Thyroid gland (tissue), 4 donors: ENCODE results near the gene PAGE2B. TPM values are rescaled to one million over a fixed set of nuclear protein-coding genes. Genes with fewer than 3 reads are reported as not detected.

Experiments
- DNase-seq, 2 donors: peaks; one replicate each; pipeline ENCODE4 v3.0.0-alpha.2; 2019
- H3K27ac ChIP-seq, 3 donors: fragments of 200-600 bp; sonication (generic); 1 replicate in 2 of 3; 2 replicates in 1 of 3; pipeline ENCODE4 v1.5.1; 2016 to 2019; ENCODE audit warnings: mild to moderate bottlenecking in 1 of 3, moderate library complexity in 1 of 3
- H3K27me3 ChIP-seq: fragments of 200-600 bp; sonication (generic); one replicate; pipeline ENCODE4 v1.5.1; 2019
- H3K36me3 ChIP-seq, 2 donors: fragments of 200-600 bp; sonication (generic); one replicate each; pipeline ENCODE4 v1.5.1; 2016 to 2019
- H3K4me1 ChIP-seq, 2 donors: fragments of 200-600 bp; sonication (generic); one replicate each; pipeline ENCODE4 v1.5.1; 2017 to 2019
- H3K4me3 ChIP-seq, 3 donors: fragments of 200-600 bp; sonication (generic); replicated peaks in 1 of 3; 1 replicate in 2 of 3; 2 replicates in 1 of 3; pipeline ENCODE4 v1.5.1; 2016; ENCODE audit warnings: mild to moderate bottlenecking in 1 of 3
- H3K9me3 ChIP-seq: fragments of 200-600 bp; sonication (generic); one replicate; pipeline ENCODE4 v1.5.1; 2017
- POLR2A ChIP-seq, 2 donors: fragments of 450-650 bp; IDR thresholded peaks; one replicate each; pipeline ENCODE4 v1.6.1; 2017; ENCODE audit warnings: antibody characterized with exemption in 2 of 2, mild to moderate bottlenecking in 2 of 2, moderate library complexity in 1 of 2
- WGBS, 2 donors: methylation state at CpG; one replicate each; pipeline ENCODE4 v1.1.5; 2017; 5-methylcytosine and 5-hydroxymethylcytosine counted together
- intact Hi-C: fragments of 100-400 bp; cut with DNase I; formaldehyde crosslinking; loops from one replicate; pipeline ENCODE4 v1.15.1; 2023
- total RNA-seq, 4 donors: library from RNA; depleted of rRNA; stranded (reverse); fragments of >200 nt; gene quantifications; one replicate each; pipeline ENCODE4 v1.2.3, GENCODE V29; 2016
- TF ChIP-seq, protein P1 (sequence below), 6 experiments: fragments of 200-600 bp in 3 of 6; fragments of 450-650 bp in 3 of 6; sonication (generic) in 3 of 6; IDR thresholded peaks; one replicate each; pipeline ENCODE4 v1.5.1; 2016 to 2019; ENCODE audit warnings: antibody characterized with exemption in 6 of 6, mild to moderate bottlenecking in 2 of 6, inconsistent platforms in 1 of 6, moderate library complexity in 1 of 6

PAGE2B gene, protein sequence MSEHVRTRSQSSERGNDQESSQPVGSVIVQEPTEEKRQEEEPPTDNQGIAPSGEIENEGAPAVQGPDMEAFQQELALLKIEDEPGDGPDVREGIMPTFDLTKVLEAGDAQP
- not detected for total RNA-seq

DNA sequence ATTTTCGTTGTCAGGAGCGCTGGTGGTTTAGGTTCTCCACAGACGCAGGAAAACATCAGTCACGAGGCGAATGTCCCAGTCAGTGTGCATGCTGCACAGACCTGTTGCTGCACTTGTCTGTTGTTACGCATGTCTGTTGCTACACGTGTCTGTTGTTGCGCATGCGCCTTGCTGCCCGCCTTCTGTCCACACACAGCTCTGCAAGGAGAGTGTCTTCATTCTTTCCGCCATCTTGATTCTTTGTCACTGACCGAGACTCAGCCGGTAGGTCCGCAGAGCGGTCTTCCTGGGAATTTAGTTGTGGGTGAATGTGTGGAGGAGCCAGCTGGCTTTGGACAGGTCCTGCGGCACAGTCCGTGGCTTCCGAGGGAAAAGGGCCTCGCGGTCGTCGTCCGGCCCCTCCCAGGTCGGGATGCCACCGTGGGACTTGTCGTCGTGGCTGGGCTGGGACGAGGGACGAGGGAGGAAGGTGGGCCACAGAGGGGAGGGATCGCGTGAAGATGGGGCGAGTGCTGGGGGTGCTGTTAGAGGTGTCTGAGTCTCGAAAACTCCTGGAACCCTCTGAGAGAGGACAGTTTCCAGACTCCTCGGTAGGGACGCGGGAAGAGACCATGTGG lies at the start of gene PAGE2B:
PAGE2B (plus strand) TSS at position 180 of the 617 bp plus-strand sequence. CDS start 1,012 bp downstream, outside the sequence.
- 92 to 93% methylated on average over 33 to 35 of the region's 36 CpGs for WGBS, 2 donors
- H3K4me3 ChIP-seq: no peak within 1 kb of the TSS
- H3K27ac ChIP-seq: no peak within 1 kb of the TSS
- TF ChIP-seq, protein P1, sequence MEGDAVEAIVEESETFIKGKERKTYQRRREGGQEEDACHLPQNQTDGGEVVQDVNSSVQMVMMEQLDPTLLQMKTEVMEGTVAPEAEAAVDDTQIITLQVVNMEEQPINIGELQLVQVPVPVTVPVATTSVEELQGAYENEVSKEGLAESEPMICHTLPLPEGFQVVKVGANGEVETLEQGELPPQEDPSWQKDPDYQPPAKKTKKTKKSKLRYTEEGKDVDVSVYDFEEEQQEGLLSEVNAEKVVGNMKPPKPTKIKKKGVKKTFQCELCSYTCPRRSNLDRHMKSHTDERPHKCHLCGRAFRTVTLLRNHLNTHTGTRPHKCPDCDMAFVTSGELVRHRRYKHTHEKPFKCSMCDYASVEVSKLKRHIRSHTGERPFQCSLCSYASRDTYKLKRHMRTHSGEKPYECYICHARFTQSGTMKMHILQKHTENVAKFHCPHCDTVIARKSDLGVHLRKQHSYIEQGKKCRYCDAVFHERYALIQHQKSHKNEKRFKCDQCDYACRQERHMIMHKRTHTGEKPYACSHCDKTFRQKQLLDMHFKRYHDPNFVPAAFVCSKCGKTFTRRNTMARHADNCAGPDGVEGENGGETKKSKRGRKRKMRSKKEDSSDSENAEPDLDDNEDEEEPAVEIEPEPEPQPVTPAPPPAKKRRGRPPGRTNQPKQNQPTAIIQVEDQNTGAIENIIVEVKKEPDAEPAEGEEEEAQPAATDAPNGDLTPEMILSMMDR (IDR thresholded peaks at IDR 0.05): no peak
- TF ChIP-seq POLR2A (IDR thresholded peaks at IDR 0.05): no peak
- H3K4me1 ChIP-seq: no peaks in the 10 kb centered on the region
- H3K9me3 ChIP-seq: no peaks in the 10 kb centered on the region
- no peaks in the 10 kb centered on the region for H3K27me3 ChIP-seq
- no peaks in the 10 kb centered on the region for H3K36me3 ChIP-seq
- no peak for DNase-seq
- intact Hi-C loops: no loop called here

DNA sequence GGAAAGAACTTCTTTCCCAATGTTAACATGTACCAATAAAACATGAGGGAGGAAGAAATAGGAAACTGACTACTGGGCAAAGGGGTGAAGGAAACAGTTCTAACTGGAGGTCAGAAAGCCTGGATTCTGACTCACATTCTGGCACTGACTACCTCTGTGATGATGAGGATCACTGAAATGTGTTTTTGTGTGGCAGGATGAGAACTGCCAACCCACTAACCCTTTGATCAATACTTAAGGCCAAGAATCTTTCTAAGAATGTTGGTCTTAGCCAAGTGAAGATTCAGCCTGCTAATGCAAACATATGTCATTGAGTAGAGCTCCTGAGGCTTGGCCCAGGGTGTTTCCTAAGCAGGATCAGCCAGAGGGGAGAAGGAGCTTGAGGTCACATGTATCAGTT lies 48.7 kb upstream of the PAGE2B start:
- Histone ChIP-seq H3K9me3 (no peaks in the 10 kb centered on the region), H3K4me3 (no peak overlapping the region), H3K36me3 (no peaks in the 10 kb centered on the region), H3K27me3 (no peaks in the 10 kb centered on the region), H3K27ac (no peak overlapping the region), H3K4me1 (no peaks in the 10 kb centered on the region)
- intact Hi-C loops: no loop called here
- TF ChIP-seq, protein P1 (IDR thresholded peaks at IDR 0.05): no peak
- no peak for TF ChIP-seq POLR2A (IDR thresholded peaks at IDR 0.05)
- DNase-seq: no peak

DNA sequence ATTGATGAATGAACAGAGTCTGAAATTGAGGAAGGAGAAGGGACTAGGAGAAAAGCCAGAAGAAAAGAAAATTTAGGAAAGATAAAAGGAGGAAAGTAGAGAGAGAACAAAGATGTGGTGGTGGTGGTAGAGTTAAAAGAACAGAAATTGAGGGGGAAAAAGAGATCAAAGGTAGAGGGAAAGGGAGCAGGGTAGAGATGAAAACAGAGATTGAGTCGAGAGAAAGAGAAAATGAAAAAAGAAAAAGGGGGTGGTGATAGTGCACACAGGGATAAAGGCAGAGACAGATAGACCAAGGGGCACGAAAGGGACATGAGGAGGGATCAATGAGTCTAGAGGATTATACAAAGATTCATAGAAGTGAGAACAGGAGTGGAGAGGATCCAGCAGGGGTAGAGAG lies 48.0 kb upstream of the PAGE2B start:
- Histone ChIP-seq H3K36me3 (no peaks in the 10 kb centered on the region), H3K27me3 (no peaks in the 10 kb centered on the region), H3K27ac (no peak overlapping the region), H3K4me1 (no peaks in the 10 kb centered on the region), H3K4me3 (no peak overlapping the region), H3K9me3 (no peaks in the 10 kb centered on the region)
- TF ChIP-seq, protein P1 (IDR thresholded peaks at IDR 0.05): no peak
- no peak for TF ChIP-seq POLR2A (IDR thresholded peaks at IDR 0.05)
- 73 to 74% methylated on average over 2 of the region's 2 CpGs for WGBS, 2 donors
- DNase-seq: no peak
- intact Hi-C loops: no loop called here

DNA sequence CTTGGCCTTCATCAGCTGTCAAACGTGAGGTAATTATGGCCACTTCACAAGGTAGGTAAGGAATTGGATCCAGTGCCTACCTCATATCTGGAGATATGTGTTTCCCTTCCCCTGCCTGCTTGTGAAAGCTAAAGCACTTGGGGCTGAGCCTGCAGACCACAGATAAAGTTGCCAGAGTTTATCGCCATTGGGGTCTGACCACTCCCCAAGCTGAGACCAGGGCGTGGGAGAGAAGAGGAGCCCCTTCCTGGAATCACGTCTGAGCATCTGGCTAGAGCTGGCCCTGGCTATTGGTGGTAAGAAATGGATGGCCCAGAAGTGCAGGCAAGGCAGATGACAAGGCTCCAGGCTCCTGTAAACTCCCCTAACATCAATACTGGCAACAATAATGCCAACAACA lies 46.8 kb upstream of the PAGE2B start:
- Histone ChIP-seq H3K9me3 (no peaks in the 10 kb centered on the region), H3K27me3 (no peaks in the 10 kb centered on the region), H3K4me3 (no peak overlapping the region), H3K4me1 (no peaks in the 10 kb centered on the region), H3K36me3 (no peaks in the 10 kb centered on the region), H3K27ac (no peak overlapping the region)
- intact Hi-C loops: no loop called here
- no peak for DNase-seq
- TF ChIP-seq POLR2A (IDR thresholded peaks at IDR 0.05): no peak
- TF ChIP-seq, protein P1 (IDR thresholded peaks at IDR 0.05): no peak
- WGBS, 2 donors: 78 to 92% methylated on average over 3 to 4 of the region's 4 CpGs

DNA sequence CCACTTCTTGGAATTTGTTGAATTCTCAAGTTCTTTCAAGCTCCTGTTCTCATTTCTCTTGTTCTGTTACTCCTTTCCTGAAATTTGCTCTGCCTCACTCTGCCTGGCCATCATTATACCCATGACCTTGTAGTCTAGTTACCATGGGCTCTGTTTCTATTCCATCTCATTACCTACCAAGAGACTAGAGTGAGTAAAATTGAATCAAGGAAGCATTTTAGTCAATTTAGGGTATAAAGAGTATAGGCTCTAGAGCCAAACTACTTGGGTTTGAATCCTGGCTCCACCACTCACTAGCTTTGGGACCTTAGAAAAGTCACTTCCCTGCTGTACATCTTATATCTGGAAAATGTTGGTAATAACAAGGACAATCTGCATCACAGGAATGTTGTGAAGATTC lies 46.2 kb upstream of the PAGE2B start:
- TF ChIP-seq, protein P1 (IDR thresholded peaks at IDR 0.05): no peak
- no peak for TF ChIP-seq POLR2A (IDR thresholded peaks at IDR 0.05)
- Histone ChIP-seq H3K27me3 (no peaks in the 10 kb centered on the region), H3K4me1 (no peaks in the 10 kb centered on the region), H3K4me3 (no peak overlapping the region), H3K27ac (no peak overlapping the region), H3K9me3 (no peaks in the 10 kb centered on the region), H3K36me3 (no peaks in the 10 kb centered on the region)
- DNase-seq: no peak
- intact Hi-C loops: no loop called here
